Measurements from ENCODE around the gene SLC39A11. TPM values are rescaled to one million over a fixed set of nuclear protein-coding genes. Genes with fewer than 3 reads are reported as not detected.
A peak's percentile ranks its signal among the peaks of the same experiment; 100 is the strongest.

SLC39A11 gene
- total and polyA plus RNA-seq, 2 experiments from 2014 or later = 11.7 to 16.4 TPM

- H3K4me2 ChIP-seq (ENCODE audit: unreplicated experiment) = no peak overlapping the region
- no peaks in the 10 kb centered on the region for H3K4me1 ChIP-seq (ENCODE audit: insufficient read depth)
- WGBS, 2 experiments (ENCODE audit: low coverage in 1 of 2, low lambda C conversion rate in 2 of 2, missing lambda C conversion rate in 2 of 2) = 95 to 96% methylated on average over 6 of the region's 6 CpGs
- H3K9me3 ChIP-seq (ENCODE audit: low read depth) = no peaks in the 10 kb centered on the region
- H3K27me3 ChIP-seq (replicated peaks; ENCODE audit: insufficient read depth) = no peaks in the 10 kb centered on the region
- H3K4me3 ChIP-seq = no peak overlapping the region
- H3K36me3 ChIP-seq (ENCODE audit: low read depth) = no peaks in the 10 kb centered on the region
- no peaks in the 10 kb centered on the region for H4K20me1 ChIP-seq (ENCODE audit: insufficient read depth)
- no peaks in the 10 kb centered on the region for H3K9me2 ChIP-seq (ENCODE audit: insufficient read depth)
- H3K79me2 ChIP-seq (ENCODE audit: insufficient read depth) = no peaks in the 10 kb centered on the region
- no peaks in the 10 kb centered on the region for H3F3A ChIP-seq (ENCODE audit: insufficient read depth)
- no peak overlapping the region for H2AFZ ChIP-seq
- in situ Hi-C loops (cut with MboI) = no loop called here
- TF ChIP-seq EZH2phosphoT487 (IDR thresholded peaks at IDR 0.05; ENCODE audit: insufficient read depth, low read depth) (no peak), EZH2 (IDR thresholded peaks at IDR 0.05; ENCODE audit: insufficient read depth, poor library complexity, severe bottlenecking) (no peak)
- no peak overlapping the region for H3K27ac ChIP-seq
- H3K9ac ChIP-seq = no peak overlapping the region
- no peak for DNase-seq
Observed at GRCh38 chr17:73096211-73096610, 3.7 kb upstream of the SLC39A11 start.

GRCh38 chr17:73093286-73093685 is 798 bp upstream of the SLC39A11 start:
- in situ Hi-C loops (cut with MboI) = no loop called here
- peak overlapping the region; percentile 92 for H2AFZ ChIP-seq
- 47 to 48% methylated on average over 9 of the region's 9 CpGs for WGBS, 2 experiments (ENCODE audit: low coverage in 1 of 2, low lambda C conversion rate in 2 of 2, missing lambda C conversion rate in 2 of 2)

GRCh38 chr17:73091770-73092522 is 542 bp downstream of the SLC39A11 start:
- Histone ChIP-seq H3K4me2 (ENCODE audit: unreplicated experiment) (peak overlapping the region; percentile 92), H3K4me1 (ENCODE audit: insufficient read depth) (no peaks in the 10 kb centered on the region), H3F3A (ENCODE audit: insufficient read depth) (no peaks in the 10 kb centered on the region), H3K9me2 (ENCODE audit: insufficient read depth) (no peaks in the 10 kb centered on the region), H3K79me2 (ENCODE audit: insufficient read depth) (no peaks in the 10 kb centered on the region), H4K20me1 (ENCODE audit: insufficient read depth) (no peaks in the 10 kb centered on the region), H3K36me3 (ENCODE audit: low read depth) (no peaks in the 10 kb centered on the region), H3K27ac (no peak overlapping the region), H3K27me3 (replicated peaks; ENCODE audit: insufficient read depth) (no peaks in the 10 kb centered on the region), H3K4me3 (peak overlapping the region; percentile 75), H2AFZ (peak overlapping the region; percentile 92), H3K9ac (peak overlapping the region; percentile 73), H3K9me3 (ENCODE audit: low read depth) (no peaks in the 10 kb centered on the region)
- DNase-seq = peak; percentile 56
- TF ChIP-seq EZH2 (IDR thresholded peaks at IDR 0.05; ENCODE audit: insufficient read depth, poor library complexity, severe bottlenecking) (no peak), EZH2phosphoT487 (IDR thresholded peaks at IDR 0.05; ENCODE audit: insufficient read depth, low read depth) (no peak)
- 3 to 6% methylated on average over 14 to 20 of the region's 20 CpGs for WGBS, 2 experiments (ENCODE audit: low coverage in 1 of 2, low lambda C conversion rate in 2 of 2, missing lambda C conversion rate in 2 of 2)
- in situ Hi-C loops (cut with MboI) = no loop called here

More at GRCh38 chr17:73093286-73093685, 798 bp upstream of the SLC39A11 start:
- no peak for TF ChIP-seq EZH2phosphoT487 (IDR thresholded peaks at IDR 0.05; ENCODE audit: insufficient read depth, low read depth)
- Histone ChIP-seq H3K79me2 (ENCODE audit: insufficient read depth) (no peaks in the 10 kb centered on the region), H3K9ac (no peak overlapping the region), H3K9me2 (ENCODE audit: insufficient read depth) (no peaks in the 10 kb centered on the region), H3K9me3 (ENCODE audit: low read depth) (no peaks in the 10 kb centered on the region), H3K4me3 (peak overlapping the region; percentile 75), H3K36me3 (ENCODE audit: low read depth) (no peaks in the 10 kb centered on the region), H3K4me1 (ENCODE audit: insufficient read depth) (no peaks in the 10 kb centered on the region), H3K27me3 (replicated peaks; ENCODE audit: insufficient read depth) (no peaks in the 10 kb centered on the region), H4K20me1 (ENCODE audit: insufficient read depth) (no peaks in the 10 kb centered on the region), H3F3A (ENCODE audit: insufficient read depth) (no peaks in the 10 kb centered on the region), H3K27ac (no peak overlapping the region), H3K4me2 (ENCODE audit: unreplicated experiment) (peak overlapping the region; percentile 92)
- no peak for DNase-seq

GRCh38 chr17:73091410-73091769 is 1.1 kb downstream of the SLC39A11 start:
- TF ChIP-seq EZH2 (IDR thresholded peaks at IDR 0.05; ENCODE audit: insufficient read depth, poor library complexity, severe bottlenecking) = no peak
- no peak for TF ChIP-seq EZH2phosphoT487 (IDR thresholded peaks at IDR 0.05; ENCODE audit: insufficient read depth, low read depth)
- H2AFZ ChIP-seq = peak overlapping the region; percentile 92
- H3K4me1 ChIP-seq (ENCODE audit: insufficient read depth) = no peaks in the 10 kb centered on the region
- in situ Hi-C loops (cut with MboI) = no loop called here
- H4K20me1 ChIP-seq (ENCODE audit: insufficient read depth) = no peaks in the 10 kb centered on the region
- no peaks in the 10 kb centered on the region for H3F3A ChIP-seq (ENCODE audit: insufficient read depth)
- peak overlapping the region; percentile 73; the same call in 1 of the 2 replicates for H3K9ac ChIP-seq
- peak overlapping the region; percentile 75 for H3K4me3 ChIP-seq
- 29 to 33% methylated on average over 4 of the region's 4 CpGs for WGBS, 2 experiments (ENCODE audit: low coverage in 1 of 2, low lambda C conversion rate in 2 of 2, missing lambda C conversion rate in 2 of 2)
- H3K27ac ChIP-seq = no peak overlapping the region
- H3K9me2 ChIP-seq (ENCODE audit: insufficient read depth) = no peaks in the 10 kb centered on the region
- H3K36me3 ChIP-seq (ENCODE audit: low read depth) = no peaks in the 10 kb centered on the region
- no peaks in the 10 kb centered on the region for H3K79me2 ChIP-seq (ENCODE audit: insufficient read depth)
- peak overlapping the region; percentile 92 for H3K4me2 ChIP-seq (ENCODE audit: unreplicated experiment)
- H3K27me3 ChIP-seq (replicated peaks; ENCODE audit: insufficient read depth) = no peaks in the 10 kb centered on the region
- H3K9me3 ChIP-seq (ENCODE audit: low read depth) = no peaks in the 10 kb centered on the region
- peak; percentile 32 for DNase-seq

Data from GM23248 (cell line).